Smooth muscle cell (in vitro differentiated cells): Measurements from ENCODE around the gene AK8. TPM values are rescaled to one million over a fixed set of nuclear protein-coding genes. Genes with fewer than 3 reads are reported as not detected.

Experiments used
- DNase-seq: peaks from one replicate; lab custom pipeline; 2025; ENCODE audit not compliant: unreplicated experiment; lab: John Stamatoyannopoulos, UW
- H2AFZ ChIP-seq: fragments of 200-600 bp; sonication (generic); 2 replicates; pipeline ENCODE4 v1.6.0; 2016; ENCODE audit warnings: antibody characterized with exemption, low read depth, mild to moderate bottlenecking
- H3F3A ChIP-seq: fragments of 200-600 bp; sonication (generic); 2 replicates; pipeline ENCODE4 v1.6.0; 2017; ENCODE audit warnings: antibody characterized with exemption, low read depth
- H3K27ac ChIP-seq: fragments of 200-600 bp; sonication (generic); 2 replicates; pipeline ENCODE4 v1.5.1; 2016; ENCODE audit warnings: low read depth, mild to moderate bottlenecking
- H3K27me3 ChIP-seq: fragments of 200-600 bp; sonication (generic); 2 replicates; pipeline ENCODE4 v1.6.1; 2016; ENCODE audit warnings: low read depth, mild to moderate bottlenecking
- H3K36me3 ChIP-seq: fragments of 200-600 bp; sonication (generic); 2 replicates; pipeline ENCODE4 v1.5.1; 2016; ENCODE audit warnings: low read depth
- H3K4me1 ChIP-seq: fragments of 200-600 bp; sonication (generic); 2 replicates; pipeline ENCODE4 v1.5.1; 2016; ENCODE audit warnings: low read depth
- H3K4me2 ChIP-seq: fragments of 200-600 bp; sonication (generic); 2 replicates; pipeline ENCODE4 v1.6.0; 2016; ENCODE audit warnings: mild to moderate bottlenecking
- H3K4me3 ChIP-seq: fragments of 200-600 bp; sonication (generic); 2 replicates; pipeline ENCODE4 v1.5.1; 2016; ENCODE audit warnings: mild to moderate bottlenecking
- H3K79me2 ChIP-seq: fragments of 200-600 bp; sonication (generic); 2 replicates; pipeline ENCODE4 v1.6.0; 2016; ENCODE audit warnings: low read depth, mild to moderate bottlenecking
- H3K9ac ChIP-seq: fragments of 200-600 bp; sonication (generic); 2 replicates; pipeline ENCODE4 v1.6.0; 2016; ENCODE audit warnings: low read depth
- H3K9me3 ChIP-seq: fragments of 200-600 bp; sonication (generic); replicated peaks from 2 replicates; pipeline ENCODE4 v1.5.1; 2016; ENCODE audit warnings: low read depth
- H4K20me1 ChIP-seq: fragments of 200-600 bp; sonication (generic); 2 replicates; pipeline ENCODE4 v1.6.0; 2016; ENCODE audit warnings: low read depth
- CTCF ChIP-seq: fragments of 200-600 bp; sonication (generic); IDR thresholded peaks from 2 replicates; pipeline ENCODE4 v1.5.1; 2017; ENCODE audit warnings: borderline replicate concordance, mild to moderate bottlenecking, antibody characterized with exemption; ENCODE audit not compliant: insufficient read depth, poor library complexity, severe bottlenecking
- WGBS: methylation state at CpG from one replicate; pipeline ENCODE4 v1.1.7; 2016; ENCODE audit warnings: low lambda C conversion rate; 5-methylcytosine and 5-hydroxymethylcytosine counted together
- polyA plus RNA-seq: library from polyadenylated mRNA; unstranded; fragments of >200 nt; fragmentation: Nextera tagmentation; extraction: Ambion mirVana; gene quantifications from 2 replicates; pipeline ENCODE4 v1.2.1, GENCODE V29; 2016
- total RNA-seq: library from RNA; depleted of rRNA; stranded (reverse); fragments of >200 nt; gene quantifications from 2 replicates; pipeline ENCODE4 v1.2.3, GENCODE V29; 2014

AK8 gene
- total and polyA plus RNA-seq, 2 experiments from 2014 or later: 0.67 to 1.4 TPM

- Histone ChIP-seq H3K9me3 (no peaks in the 10 kb centered on the region), H3K27ac (no peak overlapping the region), H3F3A (no peaks in the 10 kb centered on the region), H4K20me1 (no peaks in the 10 kb centered on the region), H3K4me2 (no peak overlapping the region), H2AFZ (no peak overlapping the region), H3K79me2 (no peaks in the 10 kb centered on the region), H3K4me1 (no peaks in the 10 kb centered on the region), H3K27me3 (no peaks in the 10 kb centered on the region), H3K9ac (no peak overlapping the region), H3K36me3 (no peaks in the 10 kb centered on the region), H3K4me3 (no peak overlapping the region)
- 85% methylated on average over 2 of the region's 2 CpGs for WGBS
- no peak for TF ChIP-seq CTCF
- no peak for DNase-seq
Observed at GRCh38 chr9:132864277-132864676, 13.8 kb downstream of the AK8 start.

- no peak overlapping the region for H3K4me3 ChIP-seq
- H4K20me1 ChIP-seq: no peaks in the 10 kb centered on the region
- H3F3A ChIP-seq: no peaks in the 10 kb centered on the region
- no peaks in the 10 kb centered on the region for H3K79me2 ChIP-seq
- no peaks in the 10 kb centered on the region for H3K36me3 ChIP-seq
- H3K9me3 ChIP-seq: no peaks in the 10 kb centered on the region
- no peaks in the 10 kb centered on the region for H3K4me1 ChIP-seq
- H2AFZ ChIP-seq: no peak overlapping the region
- H3K27ac ChIP-seq: no peak overlapping the region
- H3K4me2 ChIP-seq: no peak overlapping the region
- H3K27me3 ChIP-seq: no peaks in the 10 kb centered on the region
- no peak for TF ChIP-seq CTCF
- no peak overlapping the region for H3K9ac ChIP-seq
- WGBS: 97% methylated on average over 12 of the region's 12 CpGs
- no peak for DNase-seq
Observed at GRCh38 chr9:132863096-132863495, 15.0 kb downstream of the AK8 start.

GRCh38 chr9:132862533-132862932 is 15.6 kb downstream of the AK8 start:
- no peaks in the 10 kb centered on the region for H3K36me3 ChIP-seq
- H2AFZ ChIP-seq: no peak overlapping the region
- no peak for TF ChIP-seq CTCF
- no peak overlapping the region for H3K4me2 ChIP-seq
- DNase-seq: no peak
- no peak overlapping the region for H3K4me3 ChIP-seq
- H3K9ac ChIP-seq: no peak overlapping the region
- H3F3A ChIP-seq: no peaks in the 10 kb centered on the region
- no peaks in the 10 kb centered on the region for H3K9me3 ChIP-seq
- H3K79me2 ChIP-seq: no peaks in the 10 kb centered on the region
- no peak overlapping the region for H3K27ac ChIP-seq
- H4K20me1 ChIP-seq: no peaks in the 10 kb centered on the region
- H3K27me3 ChIP-seq: no peaks in the 10 kb centered on the region
- 46% methylated on average over 6 of the region's 6 CpGs for WGBS
- H3K4me1 ChIP-seq: peaks cover 4% of the 10 kb centered on the region

- Histone ChIP-seq H3K4me2 (no peak overlapping the region), H3K4me1 (peaks cover 11% of the 10 kb centered on the region), H3K4me3 (no peak overlapping the region), H3K9me3 (no peaks in the 10 kb centered on the region), H3K36me3 (no peaks in the 10 kb centered on the region), H3K79me2 (no peaks in the 10 kb centered on the region), H2AFZ (no peak overlapping the region), H4K20me1 (no peaks in the 10 kb centered on the region), H3K9ac (no peak overlapping the region), H3F3A (no peaks in the 10 kb centered on the region), H3K27ac (no peak overlapping the region), H3K27me3 (no peaks in the 10 kb centered on the region)
- 51% methylated on average over 3 of the region's 3 CpGs for WGBS
- DNase-seq: no peak
- TF ChIP-seq CTCF: no peak
Observed at GRCh38 chr9:132861666-132862065, 16.4 kb downstream of the AK8 start.
